Retinal pigment epithelial cell (primary cell): ENCODE measurements around the gene DGKI.

Experiments
- DNase-seq: peaks from one replicate; pipeline ENCODE4 v3.0.0-alpha.2; 2010; ENCODE audit warnings: low read depth
- H3K4me3 ChIP-seq: 2 replicates; pipeline ENCODE4 v1.5.1; 2011; ENCODE audit warnings: mild to moderate bottlenecking, low read length, control low read depth, moderate library complexity
- TF ChIP-seq, protein P1 (sequence below): conservative IDR thresholded peaks from 2 replicates; pipeline ENCODE4 v1.5.1; 2011; ENCODE audit warnings: low read depth, low read length, control low read depth, inconsistent platforms

The DGKI gene

GRCh38 chr7:137655804-137656203, 191.0 kb downstream of the DGKI start:
- no peak for DNase-seq
- TF ChIP-seq, protein P1, sequence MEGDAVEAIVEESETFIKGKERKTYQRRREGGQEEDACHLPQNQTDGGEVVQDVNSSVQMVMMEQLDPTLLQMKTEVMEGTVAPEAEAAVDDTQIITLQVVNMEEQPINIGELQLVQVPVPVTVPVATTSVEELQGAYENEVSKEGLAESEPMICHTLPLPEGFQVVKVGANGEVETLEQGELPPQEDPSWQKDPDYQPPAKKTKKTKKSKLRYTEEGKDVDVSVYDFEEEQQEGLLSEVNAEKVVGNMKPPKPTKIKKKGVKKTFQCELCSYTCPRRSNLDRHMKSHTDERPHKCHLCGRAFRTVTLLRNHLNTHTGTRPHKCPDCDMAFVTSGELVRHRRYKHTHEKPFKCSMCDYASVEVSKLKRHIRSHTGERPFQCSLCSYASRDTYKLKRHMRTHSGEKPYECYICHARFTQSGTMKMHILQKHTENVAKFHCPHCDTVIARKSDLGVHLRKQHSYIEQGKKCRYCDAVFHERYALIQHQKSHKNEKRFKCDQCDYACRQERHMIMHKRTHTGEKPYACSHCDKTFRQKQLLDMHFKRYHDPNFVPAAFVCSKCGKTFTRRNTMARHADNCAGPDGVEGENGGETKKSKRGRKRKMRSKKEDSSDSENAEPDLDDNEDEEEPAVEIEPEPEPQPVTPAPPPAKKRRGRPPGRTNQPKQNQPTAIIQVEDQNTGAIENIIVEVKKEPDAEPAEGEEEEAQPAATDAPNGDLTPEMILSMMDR: no peak
- no peak overlapping the region for H3K4me3 ChIP-seq

GRCh38 chr7:137652721-137653120, 194.1 kb downstream of the DGKI start:
- DNase-seq: no peak
- H3K4me3 ChIP-seq: no peak overlapping the region
- TF ChIP-seq, protein P1: no peak

DNA sequence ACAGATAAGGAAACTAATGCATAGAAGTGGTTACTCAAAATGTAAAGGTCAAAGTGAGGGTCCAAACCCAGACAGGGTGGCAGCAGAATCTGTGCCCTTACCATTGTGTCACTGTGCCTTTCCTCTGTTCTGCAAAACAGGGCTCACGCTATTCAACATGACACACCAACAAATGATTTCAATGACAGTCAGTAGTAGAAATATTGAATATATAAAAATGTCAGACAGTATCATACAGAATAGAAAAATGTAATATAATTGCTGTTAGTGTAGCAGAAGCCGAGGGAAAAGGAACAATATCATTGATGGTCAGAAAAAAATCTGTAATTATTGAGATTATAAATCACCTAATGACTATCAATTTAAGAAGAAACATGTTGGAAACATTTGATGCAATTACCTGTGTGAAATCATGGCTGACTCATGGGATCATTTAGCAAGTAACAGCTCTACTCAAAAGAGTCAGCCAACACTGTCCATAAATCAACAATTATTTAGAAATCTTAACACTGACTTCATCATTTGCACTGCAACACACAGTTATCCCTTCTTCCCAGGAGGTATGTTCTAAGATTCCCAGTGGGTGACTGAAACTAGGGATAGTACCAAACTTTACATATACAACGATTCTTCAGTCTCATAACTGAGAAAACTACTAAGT, 198.7 kb downstream of the DGKI start:
- DNase-seq: no peak
- H3K4me3 ChIP-seq: no peak overlapping the region
- TF ChIP-seq, protein P1: no peak

DNA sequence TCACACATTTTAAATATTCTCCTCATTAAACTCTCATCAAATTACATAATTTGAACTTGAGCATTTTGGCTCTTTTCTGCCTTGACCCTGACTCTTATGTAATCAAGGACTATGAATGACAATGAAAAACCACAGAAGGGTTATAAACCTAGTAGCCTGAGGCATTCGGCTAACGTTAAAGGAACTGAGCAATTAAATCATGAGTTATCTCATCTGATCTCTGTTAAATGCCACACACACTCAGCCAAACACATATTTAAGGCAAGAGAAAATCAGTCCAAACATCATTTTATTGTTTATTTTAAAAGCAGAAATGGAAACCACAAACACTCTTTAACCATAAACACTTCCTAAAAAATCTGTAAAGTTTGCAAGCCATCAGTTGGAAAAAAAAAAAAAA, 204.3 kb downstream of the DGKI start:
- TF ChIP-seq, protein P1: no peak
- H3K4me3 ChIP-seq: no peak overlapping the region
- no peak for DNase-seq

DNA sequence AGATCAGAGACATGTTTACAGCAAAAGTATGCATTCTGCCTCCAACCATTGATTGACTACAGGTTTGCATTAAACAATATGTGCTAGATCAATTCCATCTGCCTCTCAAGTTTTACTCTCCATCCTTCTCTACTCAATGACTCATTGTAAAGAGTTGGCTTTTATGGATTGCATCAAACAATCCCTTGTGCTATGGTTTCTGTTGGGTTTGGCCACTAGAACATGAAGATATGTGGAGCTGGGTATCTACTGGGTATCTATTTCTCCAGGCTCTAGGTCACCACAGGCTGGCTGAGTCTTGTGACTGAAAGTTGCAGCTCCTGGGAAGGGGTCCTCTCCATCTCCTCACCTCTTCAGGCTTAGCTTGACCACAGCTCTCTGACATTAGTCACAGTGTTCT, 204.7 kb downstream of the DGKI start:
- TF ChIP-seq, protein P1: no peak
- no peak for DNase-seq
- H3K4me3 ChIP-seq: no peak overlapping the region

GRCh38 chr7:137636376-137636775, 210.4 kb downstream of the DGKI start:
- TF ChIP-seq, protein P1: no peak
- H3K4me3 ChIP-seq: no peak overlapping the region
- DNase-seq: no peak

DNA sequence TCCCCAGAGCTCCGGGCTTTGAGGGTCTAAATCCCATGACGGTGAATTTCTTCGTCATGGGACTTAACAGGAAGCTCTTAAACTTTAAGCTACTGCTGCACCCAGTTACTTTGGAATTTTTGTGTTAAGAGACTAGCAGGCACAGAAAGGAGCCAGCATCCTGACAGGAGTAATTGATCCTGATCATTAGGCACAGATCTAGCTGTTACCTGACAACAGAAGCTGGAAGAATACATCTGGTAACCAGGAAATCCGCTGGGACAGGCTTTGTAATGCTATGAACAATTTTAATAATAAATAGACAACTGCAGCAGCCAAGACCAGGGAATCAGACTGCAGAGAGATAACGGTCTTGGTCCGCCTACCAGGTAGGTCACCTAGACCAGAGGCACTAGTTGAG, 210.9 kb downstream of the DGKI start:
- no peak for DNase-seq
- TF ChIP-seq, protein P1: no peak
- H3K4me3 ChIP-seq: no peak overlapping the region
